PC-9 (cell line): ENCODE data around the gene AP2S1.

Experiments
- CTCF ChIP-seq: fragments of 200-600 bp; sonication (generic); conservative IDR thresholded peaks from 2 replicates; pipeline ENCODE4 v1.6.1; 2017; ENCODE audit warnings: mixed run types, antibody characterized with exemption, mild to moderate bottlenecking, moderate library complexity
- EZH2 ChIP-seq: fragments of 200-600 bp; sonication (generic); IDR thresholded peaks from 2 replicates; pipeline ENCODE4 v1.8.0; 2017; ENCODE audit warnings: antibody characterized with exemption, low read depth

GRCh38 chr19:46860125-46860845 is 9.6 kb upstream of the AP2S1 start:
- TF ChIP-seq CTCF = no peak
- TF ChIP-seq EZH2 = no peak
